NOMO-1 (cell line): Measurements from ENCODE around the gene NCOA7.
"Not testable (repeated sequence)": the region's sequence is repeated elsewhere in the genome, so short reads cannot be mapped to it uniquely, and the experiment has no call there.

Experiments used
- DNase-seq, 2 experiments: peaks; one replicate each; lab custom pipeline; 2025; ENCODE audit not compliant: unreplicated experiment in 2 of 2; lab: John Stamatoyannopoulos, UW

Gene NCOA7

DNA sequence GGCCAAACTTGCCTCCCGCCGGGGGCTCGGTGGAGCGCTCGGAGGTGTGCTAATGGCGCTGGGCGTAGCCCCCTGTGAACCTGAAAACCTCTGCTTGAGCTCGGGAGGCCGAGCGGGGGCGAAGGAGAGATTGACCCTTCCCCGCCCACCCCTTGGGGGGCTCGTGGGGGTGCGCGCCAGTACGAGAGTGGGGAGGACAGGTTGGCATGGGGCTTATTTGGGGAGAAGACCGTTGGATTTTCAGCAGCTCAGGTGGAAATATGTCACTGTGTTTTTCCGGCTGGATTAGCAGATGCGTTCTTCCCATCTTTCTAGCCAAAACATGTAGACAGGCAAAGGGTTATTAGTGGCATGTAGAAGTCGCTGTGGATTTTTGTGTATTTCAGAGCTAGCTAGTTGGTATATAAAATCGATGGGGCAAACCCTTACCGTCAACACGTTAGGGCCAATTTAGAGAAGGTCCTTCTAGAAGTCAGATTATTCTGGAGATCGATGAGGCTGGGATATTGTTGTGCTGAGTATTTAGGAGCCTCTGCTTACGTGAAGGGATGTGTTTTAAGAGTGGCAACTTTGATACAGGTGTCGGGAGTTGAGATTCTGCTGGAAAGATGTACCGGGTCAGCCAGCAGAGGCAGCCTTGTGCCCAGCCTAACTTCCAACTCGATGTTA lies 525 bp downstream of the NCOA7 start:
- peak; percentile 33 to 61 for DNase-seq

DNA sequence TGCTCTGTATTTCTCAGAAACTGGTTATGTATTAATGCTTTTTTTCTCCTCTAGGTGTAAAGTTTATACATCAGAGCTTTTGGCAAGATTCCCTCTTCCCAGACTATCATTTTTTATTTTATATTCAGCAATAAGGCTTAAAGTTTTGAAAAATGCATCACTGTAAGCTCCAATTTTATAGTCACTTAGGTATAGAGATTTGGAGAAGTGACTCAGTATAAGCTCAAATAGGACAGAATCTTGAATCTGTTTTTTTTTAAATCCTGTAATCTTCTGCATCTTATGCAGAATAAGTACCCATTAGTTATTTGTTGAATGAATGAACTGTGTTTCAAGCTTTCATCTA lies 1.0 kb downstream of the NCOA7 start:
- no peak for DNase-seq

DNA sequence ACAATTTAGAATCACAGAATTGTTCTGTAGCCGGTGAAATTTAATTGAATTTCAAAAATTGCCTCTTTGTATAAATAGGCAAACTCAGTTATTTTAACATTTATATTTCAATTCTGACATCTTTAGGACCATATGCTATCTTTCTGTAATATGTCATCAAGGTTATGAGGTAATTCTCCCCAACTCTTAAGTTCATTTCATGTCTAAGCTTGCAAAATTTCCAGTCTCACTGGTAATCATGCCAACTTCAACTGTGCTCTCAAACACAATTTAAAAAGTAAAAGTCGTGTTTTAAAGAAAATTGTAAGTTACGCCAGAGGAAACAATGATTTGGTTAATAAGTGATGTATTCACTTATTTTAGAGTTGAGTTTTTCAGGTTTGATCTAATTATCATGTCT lies 1.4 kb downstream of the NCOA7 start:
- DNase-seq = no peak

DNA sequence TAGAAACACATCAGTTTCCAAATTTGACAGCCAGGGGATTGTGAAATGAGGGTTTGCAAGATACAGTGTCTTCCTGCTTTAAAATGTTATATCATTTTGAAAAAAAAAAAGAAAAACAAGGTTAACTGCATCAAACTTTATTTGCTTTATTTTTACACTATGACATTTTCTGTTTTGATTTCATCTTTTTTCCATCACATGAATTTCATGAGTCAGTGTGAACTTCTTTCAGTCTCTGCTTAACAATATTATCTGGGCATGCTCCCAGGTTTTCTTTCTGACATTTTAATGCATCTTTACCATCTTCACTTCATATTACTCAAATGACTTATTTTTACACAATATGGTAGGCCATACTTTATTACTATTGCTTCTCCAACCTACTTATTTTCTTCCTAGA lies 1.9 kb downstream of the NCOA7 start:
- DNase-seq = no peak

DNA sequence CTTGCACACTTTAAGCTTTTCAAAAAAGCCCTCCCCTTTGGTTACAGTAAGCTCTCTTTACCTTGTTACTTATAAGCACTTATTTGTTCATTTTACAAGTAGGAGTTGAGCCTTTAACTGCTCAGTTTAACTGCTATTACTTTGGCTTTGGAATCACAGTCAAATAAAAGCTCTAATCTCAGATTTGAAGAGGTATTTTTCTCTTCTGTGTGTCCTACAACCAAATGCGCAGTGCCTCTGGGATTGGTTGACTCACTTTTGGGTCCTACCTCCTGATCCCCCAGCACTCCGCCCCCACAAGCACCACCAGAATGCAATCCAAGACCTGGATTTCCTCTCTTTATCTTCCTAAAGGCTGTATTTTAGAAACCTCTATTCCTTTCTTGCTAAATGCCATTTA lies 2.5 kb downstream of the NCOA7 start:
- DNase-seq = no peak

DNA sequence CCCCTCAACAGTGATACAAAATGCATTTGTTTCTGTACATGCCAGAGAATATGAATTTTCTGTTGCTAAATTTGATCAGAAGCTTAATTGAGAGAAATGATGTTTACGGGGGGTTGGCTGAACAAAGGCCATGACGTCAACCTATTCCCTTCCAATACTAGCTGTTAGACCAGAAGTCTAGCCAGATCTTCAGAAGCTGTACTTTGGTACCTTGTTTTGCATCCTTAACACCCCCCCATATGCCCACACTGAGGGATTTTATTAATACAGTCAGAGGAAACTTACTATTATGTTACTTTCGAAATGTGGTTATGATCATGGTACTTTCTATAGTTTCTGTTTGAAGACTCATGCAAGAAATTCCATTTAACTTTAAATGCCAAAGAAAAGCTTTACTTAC lies 3.1 kb downstream of the NCOA7 start:
- no peak for DNase-seq

DNA sequence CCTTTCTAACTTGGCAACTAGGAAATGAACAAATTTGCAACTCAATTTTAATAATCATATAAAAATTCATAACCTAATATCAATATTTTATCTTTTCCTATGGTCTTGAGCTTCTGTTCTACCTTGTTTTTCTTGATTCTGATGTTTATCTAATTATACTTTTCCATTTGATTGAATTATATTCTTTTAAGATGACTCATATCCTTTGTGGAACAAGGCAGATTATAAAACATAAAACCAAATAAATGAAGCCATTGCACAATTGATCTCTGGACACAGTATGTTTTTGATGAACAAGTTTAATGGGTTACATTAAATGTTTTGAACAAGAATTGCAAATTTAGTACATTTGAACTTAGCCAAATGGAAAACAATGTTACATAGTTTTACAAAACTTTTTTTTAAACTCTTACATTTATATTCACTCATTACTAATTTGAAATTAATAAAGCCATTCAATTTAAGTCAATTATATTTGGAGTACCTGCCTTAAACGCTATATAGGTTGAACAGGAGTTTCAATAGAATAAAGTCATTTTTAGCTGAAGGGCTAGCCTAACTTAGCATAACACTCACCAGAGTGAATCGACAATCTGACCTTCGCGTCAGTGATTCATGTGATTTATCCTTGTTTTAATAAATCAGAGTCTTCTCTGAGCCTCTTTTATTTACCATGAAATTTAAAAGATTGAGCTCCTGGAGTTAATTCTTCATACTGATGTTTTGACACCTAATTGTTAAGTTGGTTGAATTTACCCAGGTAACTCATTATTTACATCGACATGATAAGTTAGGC lies 3.8 kb downstream of the NCOA7 start:
- no peak for DNase-seq

DNA sequence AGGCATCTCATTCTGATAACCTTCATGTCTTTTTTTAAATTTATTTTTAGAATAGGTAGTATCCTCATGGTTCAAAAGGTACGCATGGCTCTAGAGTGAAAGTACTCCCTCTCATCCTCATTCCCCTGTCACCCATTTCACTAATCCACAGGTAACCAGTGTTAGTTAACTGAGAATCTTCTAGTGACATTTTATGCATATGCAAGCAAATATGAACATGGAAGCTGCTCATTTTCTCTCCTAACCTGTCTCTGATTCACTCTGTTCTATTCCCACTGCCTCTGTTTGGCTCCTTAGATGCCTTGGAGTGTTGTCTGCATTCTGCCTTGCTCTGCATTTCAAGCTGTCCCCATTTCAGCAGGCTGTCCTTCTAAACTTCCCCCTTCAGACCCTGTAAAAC lies 4.5 kb downstream of the NCOA7 start:
- no peak for DNase-seq

DNA sequence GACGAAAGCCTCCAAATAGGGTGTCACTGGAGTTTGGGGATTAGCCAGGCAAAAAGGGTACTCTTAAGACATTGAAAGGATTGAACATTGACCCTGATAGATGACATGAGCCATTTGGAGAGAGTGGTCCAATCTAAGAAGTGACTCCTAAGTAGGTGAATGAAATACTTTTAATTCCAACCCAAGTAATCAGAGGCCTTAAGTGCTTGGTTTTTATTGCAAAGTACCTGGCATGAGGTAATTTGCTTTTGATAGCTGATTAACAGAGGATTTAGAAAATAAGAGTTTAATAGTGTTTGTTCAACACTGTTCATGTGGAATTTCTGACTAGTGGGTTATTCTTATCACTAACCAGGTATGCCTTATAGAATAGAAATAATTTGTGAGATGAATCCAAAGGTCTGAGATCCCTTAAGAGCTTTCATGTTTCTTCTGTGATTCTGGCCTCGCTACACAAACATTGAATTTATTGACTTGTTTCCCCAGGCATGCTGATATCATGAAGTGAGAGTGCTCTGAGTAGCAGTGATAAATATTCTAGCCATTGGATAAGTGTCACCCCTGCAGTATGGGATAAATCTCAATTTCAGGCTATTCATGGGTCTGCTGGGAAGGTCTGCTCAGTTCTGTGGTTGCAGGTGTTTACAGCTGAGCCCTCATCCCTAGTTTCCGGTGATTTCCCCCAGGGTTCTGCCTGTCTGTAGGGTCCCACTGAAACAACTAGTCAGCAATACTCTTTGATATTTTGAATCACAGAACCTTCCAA lies 6.5 kb downstream of the NCOA7 start:
- no peak for DNase-seq

DNA sequence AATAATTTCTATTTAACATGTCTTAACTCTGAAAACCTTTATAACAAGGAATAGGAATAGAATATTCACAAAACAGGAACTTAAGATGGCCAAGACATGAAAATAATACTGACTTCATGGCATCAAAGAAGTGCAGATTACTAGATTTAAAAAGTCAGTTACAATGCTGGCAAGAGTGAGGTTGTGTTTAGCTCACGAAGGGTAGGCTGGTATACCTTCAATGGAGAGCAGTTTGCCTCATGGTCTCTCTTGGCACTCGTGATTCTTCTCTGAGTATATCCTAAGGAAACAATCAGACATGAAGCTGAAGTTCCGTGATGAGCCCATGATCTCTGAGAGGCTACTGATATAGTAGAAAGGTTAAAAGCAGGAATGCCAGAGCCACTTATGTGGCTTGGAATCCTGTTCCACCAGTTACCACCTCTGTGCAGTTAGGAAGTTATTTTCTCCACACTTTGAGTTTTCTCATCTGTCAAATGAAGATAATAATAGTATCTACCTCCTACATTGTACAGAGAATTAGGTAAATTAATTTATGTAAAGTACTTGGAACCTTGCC lies 7.2 kb downstream of the NCOA7 start:
- no peak for DNase-seq

DNA sequence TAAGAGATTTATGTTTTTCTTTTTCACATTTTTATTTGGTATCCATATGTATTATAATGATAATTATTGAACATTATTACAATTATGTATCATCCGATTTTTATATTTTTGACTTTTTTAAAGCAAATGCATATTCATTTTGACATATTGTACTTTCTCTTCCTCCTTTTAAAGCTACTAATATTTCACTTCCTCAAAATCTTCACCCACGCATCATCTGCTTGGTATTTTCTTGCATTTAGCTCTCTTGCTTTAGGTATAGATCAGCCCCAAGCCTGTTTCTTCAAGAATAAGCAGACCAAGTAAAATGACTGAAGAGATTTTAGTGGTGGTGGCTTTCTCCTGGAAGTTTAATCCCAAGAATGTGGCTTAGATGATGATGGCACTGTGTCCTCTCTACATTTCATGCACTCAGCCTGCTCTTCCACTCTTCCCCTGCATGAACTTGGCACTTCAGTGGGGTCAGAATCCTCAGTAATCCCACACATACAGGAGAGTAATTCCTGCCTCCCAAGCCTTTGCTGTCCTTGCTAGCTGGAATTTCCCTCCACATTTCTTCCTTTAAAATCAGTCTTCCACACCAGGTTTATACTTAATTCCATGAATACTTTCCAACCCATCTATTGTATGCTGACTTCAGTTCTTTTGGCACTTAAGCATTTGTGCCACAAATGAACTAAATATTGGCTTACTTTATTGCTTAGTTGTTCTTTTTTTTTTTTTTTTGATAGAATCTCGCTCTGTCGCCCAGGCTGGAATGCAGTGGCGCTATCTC lies 8.2 kb downstream of the NCOA7 start:
- peak; percentile 47 to 91 for DNase-seq

DNA sequence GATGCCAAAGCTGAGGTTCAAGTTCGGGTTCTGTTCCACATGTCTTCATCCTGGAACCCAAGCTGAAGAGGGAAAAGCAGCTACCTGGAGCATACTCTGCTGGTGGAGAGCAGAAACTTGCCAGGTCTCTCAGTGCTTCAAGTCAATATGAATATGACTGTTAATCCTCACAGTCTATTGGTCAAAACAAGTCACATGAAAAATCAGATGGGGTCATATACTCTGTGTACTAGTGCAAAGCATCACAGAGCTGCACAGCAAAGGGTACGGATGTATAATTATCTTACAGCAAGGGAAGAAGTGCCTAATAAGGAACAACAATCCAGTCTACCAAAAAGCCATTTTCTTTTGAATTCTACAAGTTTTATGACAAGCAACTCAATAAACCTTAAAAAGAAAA lies 11.6 kb downstream of the NCOA7 start:
- no peak for DNase-seq

DNA sequence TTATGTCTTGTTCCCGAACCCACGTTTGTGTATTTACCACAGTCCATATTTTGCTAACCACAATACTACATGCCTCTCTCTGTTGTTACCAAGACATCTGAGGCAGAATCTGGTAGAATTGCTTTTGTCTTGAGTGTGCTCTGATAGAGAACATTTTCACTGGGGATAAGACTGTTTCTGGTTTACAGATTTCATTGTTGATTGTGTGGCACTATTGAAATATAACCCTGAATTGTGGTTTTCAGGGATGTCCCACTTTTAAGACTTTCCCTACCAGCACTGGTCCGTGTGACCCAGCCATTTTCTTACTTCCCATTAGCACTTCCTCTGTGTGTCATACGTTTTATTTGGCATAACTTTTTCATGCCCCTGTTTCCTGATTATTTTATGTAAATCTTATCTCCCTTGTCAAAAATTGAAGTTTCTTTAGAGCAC lies 12.2 kb downstream of the NCOA7 start:
- peak; percentile 14 to 40 for DNase-seq

DNA sequence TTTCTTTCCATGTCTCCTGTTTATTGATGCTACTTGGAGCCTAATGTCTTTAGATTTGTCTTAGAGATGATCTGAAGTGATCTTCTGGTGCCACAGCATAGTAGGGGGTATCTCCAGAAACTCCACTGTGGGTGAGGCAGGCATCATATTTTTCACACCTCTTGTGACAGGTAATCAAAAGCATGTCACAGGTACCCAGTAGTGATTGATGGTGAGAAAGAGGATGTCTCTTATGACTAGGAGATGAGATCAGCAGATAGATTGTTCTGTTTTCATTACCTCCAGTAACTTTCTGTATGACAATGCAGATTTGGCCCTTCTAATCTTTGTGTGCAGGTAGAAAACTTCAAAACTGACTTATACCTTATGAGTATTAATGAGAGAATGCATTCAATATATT lies 13.5 kb downstream of the NCOA7 start:
- no peak for DNase-seq

DNA sequence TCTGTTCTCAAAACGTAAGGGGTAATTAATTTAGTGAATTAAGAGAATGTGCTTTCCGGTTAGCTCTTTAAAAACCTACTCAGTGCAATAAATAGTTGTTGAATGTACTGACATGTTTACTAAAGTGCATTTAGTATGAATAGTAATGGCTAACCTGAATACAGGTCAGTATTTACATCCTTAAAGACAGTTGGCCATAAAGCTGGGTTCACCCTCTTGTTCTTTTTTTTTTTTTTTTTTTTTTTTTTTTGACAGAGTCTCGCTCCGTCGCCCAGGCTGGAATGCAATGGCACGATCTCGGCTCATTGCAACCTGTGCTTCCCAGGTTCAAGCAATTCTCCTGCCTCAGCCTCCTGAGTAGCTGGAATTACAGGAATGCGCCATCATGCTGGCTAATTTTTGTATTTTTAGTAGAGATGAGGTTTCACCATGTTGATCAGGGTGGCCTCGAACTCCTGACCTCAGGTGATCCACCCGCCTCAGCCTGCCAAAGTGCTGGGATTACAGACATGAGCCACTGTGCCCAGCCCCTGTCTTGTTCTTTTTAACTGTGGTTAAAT lies 14.2 kb downstream of the NCOA7 start:
- not testable (repeated sequence) for DNase-seq

DNA sequence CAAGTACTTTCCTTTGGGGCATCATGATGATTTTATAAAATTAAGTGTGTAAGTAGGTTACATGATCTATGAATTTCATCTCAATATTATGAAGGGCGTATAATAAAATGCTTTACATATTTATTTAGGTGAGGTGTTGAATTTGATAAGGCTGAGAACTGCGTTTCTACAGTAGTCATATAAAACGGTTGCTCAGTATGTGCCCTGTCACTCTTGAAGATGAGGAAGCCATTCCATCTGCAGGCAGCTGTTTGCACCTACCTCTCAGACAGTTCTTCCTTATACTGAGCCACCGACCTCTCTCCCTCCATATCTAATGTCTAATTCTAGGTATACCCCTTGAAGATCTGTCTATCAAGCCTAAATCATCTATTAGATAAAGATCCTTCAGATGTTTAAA lies 16.1 kb downstream of the NCOA7 start:
- DNase-seq = no peak

DNA sequence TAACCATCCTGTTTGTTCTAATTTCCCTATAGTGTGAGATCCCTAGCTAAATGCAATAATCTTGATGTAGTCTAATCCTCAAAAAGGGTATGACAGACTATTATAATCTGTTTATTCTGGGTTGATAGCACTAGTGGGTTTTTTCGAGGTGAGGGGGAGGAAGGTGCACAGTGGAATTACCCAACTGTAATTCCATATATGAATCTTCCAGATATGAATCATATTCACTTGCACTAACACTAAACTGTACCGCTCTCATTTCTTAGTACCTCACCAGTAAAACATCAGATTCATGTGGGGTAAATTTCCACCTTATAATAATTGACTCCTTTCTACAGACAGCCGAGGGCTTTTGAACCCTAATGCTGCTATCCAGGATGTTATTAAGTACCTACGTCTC lies 16.5 kb downstream of the NCOA7 start:
- no peak for DNase-seq

DNA sequence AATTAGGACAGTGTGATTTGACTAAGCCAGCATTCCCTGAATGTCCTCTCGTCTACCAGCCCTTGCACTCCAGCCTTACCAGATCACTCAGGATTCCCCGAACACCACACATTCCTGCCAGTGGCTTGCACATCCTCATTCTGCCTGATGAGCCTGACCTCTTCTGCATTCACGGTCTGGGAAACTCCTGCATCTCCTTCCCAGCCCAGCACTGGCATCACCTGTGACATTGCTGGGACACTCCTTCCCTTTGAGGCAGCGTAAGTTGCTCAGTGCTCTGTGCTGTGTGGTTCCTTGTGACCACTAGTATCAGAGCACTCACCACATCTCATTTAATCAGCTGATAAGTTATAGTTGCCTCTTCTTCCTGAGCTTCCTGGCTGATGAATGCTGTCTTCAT lies 17.3 kb downstream of the NCOA7 start:
- no peak for DNase-seq

DNA sequence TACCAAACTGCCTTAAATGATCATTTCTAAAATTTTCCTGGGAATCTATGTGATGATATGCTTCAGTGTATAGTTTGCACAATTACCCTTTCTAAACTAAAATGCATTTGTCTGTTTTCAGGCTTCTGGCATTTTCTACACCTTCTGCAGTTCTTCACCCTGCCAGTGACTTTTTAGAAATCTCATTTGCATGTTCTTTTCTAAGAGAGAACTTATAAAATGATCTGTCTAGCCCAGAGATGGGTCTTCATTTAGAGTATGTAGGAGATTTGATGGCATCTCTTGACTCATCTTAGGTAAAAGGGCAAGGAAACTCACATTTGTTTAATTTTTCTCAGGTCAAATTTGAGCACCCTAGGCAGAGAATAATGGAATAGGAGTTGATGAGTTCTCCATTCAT lies 17.8 kb downstream of the NCOA7 start:
- DNase-seq = no peak

DNA sequence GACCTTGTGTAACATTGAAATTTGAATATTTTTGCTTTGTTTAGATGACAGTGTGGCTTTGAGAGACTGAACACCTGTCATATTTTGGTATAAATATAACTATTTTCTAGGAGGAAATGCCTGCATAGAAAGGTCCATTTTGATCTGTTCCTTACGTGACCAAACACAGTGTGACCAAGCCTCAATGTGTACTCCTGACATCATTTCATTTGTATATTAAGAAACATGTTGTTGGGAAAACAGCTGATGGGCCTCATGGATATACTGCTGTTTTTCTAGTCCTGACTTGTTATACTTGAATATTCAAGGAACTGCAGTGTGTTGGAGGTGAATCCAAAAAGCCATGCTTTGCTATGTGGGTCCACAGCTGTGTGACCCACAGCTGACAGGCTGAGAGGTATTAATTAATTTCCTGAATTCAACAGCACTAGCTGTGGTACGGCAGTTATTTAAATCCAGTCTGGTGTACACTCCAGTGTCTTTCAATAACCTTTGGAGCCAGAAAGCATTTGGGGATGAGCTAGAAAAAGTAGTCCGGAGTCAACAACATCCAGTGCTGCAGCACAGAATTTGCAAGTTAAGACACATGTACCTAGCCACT lies 18.9 kb downstream of the NCOA7 start:
- DNase-seq = no peak
